GM18520 (cell line): ENCODE data around the gene PHACTR3.

Source experiments
- ATAC-seq: cut with Tn5 transposase; IDR thresholded peaks from one replicate; pipeline ENCODE4 v1.9.1; 2021; ENCODE audit not compliant: unreplicated experiment

The PHACTR3 gene

GRCh38 chr20:59725476-59726280 lies 121.3 kb downstream of the PHACTR3 start:
- no peak for ATAC-seq

GRCh38 chr20:59726281-59726595 lies 121.9 kb downstream of the PHACTR3 start:
- ATAC-seq = no peak

DNA sequence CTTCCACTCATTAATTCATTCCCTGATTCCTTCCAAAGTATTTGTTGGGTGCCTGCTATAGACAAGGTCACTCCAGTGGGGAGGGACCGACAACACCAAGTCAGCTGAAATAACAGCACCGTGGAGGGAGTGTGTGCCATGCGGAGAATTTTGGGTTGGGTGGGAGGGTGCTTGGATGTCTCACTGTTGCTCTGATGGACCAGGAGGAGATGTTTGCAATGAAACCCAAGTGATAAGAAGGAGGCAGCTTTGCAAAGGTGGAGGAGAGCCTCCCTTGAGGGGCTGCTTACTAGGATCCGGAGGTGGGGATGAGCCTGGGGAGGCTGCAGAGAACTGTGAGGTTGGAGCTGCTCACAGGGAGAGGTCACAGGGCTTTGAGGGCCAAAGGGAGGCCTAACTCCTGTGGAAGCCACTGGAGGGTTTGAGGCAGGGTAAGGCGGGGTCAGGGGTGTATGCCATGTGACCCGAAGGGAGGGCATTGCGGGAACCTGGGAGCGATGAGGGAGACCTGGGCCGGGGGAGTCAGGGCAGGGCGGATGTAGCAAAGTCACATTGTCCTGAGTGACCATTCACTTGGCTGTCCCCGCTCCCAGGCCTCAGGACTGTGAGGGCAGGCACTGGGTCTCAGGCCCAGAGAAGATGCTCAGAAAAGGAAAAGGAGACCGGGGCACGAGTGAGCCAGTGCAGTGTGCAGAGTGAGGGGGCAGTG lies 124.5 kb downstream of the PHACTR3 start:
- no peak for ATAC-seq

- ATAC-seq = no peak
These were observed 125.2 kb downstream of the PHACTR3 start for GRCh38 chr20:59729506-59729905.

GRCh38 chr20:59730722-59731121 lies 126.4 kb downstream of the PHACTR3 start:
- ATAC-seq = no peak

GRCh38 chr20:59731376-59731775 lies 127.0 kb downstream of the PHACTR3 start:
- ATAC-seq = no peak

DNA sequence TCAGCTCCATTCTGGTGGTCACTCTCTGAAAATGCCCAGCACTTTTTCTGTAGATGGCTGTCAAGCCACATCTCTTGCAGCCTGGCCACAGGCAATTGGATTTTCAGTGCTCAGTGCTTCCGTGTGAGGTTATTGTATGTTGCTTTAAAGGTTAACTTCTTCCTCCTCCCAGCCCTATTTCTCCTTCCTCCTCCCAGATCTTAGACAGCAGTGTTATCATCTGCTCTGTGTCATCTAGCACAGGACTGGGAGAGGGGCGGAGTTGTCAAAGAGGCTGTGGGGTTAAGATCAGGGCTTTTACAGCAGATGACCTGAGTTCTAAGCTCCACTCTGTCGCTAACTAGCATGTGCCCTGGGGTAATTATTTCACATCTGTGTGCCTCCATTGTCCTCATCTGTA lies 129.0 kb downstream of the PHACTR3 start:
- ATAC-seq = no peak

- no peak for ATAC-seq
These were observed 131.1 kb downstream of the PHACTR3 start for GRCh38 chr20:59735486-59735885.

DNA sequence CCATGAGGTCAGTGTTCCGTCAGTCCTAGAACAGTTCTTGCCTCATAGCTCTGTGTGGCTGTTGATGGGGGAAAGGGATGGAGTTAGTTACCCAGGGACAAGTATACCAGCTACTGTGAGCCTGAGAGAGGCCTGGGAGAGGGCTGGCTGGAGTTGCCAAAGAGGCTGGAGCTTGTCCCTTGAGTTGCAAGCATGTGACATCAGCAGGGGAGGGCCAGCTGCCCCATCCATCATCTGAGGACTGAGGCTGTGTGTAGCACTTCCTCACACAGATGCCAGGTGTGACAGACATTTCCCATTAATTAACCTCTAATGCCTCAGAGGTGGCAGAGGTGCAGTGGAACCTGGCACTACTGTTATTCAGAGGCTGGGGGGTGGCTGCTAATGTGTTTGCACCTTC lies 131.6 kb downstream of the PHACTR3 start:
- no peak for ATAC-seq

- ATAC-seq = no peak
These were observed 132.0 kb downstream of the PHACTR3 start for GRCh38 chr20:59736366-59736765.

GRCh38 chr20:59737073-59737666 lies 132.8 kb downstream of the PHACTR3 start:
- ATAC-seq = no peak

DNA sequence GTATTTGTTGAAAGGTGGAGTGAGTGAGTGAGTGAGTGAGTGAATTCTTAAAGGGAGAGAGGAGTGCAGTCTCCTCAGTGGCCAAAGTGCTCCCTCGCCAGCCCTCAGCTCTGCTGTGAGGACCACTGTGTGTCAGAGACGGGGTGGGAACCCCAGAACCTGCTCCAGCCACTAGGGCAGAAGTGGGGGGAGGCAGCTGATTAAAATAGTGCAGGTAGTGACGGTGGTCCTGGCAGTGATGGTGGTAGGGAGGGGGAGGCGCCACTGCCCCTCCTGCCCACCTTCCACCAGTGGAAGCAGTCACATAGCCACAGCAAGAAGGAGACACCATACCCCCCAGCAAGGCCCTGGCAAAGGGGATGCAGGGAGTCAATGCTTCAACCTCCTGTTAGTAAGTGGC lies 133.5 kb downstream of the PHACTR3 start:
- no peak for ATAC-seq

DNA sequence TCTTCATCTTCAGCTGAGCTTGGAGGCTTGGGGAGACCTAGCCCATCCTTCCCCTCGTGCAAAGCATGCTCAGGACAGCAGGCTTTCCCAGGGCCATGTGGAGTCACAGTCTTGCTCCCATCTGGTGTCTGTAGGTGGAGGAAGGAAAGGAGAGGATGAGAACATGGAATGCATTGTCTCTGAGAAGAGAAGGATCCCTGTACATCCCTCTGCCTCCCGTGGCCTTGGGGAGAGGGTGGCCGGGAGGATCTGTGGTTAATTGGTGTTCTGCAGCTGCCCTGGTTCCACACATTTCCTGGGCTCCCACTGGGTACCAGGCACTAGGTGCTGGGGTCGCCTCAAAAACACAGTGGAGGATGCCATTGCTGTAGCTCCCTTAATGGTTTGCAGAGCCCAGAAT lies 134.5 kb downstream of the PHACTR3 start:
- no peak for ATAC-seq

DNA sequence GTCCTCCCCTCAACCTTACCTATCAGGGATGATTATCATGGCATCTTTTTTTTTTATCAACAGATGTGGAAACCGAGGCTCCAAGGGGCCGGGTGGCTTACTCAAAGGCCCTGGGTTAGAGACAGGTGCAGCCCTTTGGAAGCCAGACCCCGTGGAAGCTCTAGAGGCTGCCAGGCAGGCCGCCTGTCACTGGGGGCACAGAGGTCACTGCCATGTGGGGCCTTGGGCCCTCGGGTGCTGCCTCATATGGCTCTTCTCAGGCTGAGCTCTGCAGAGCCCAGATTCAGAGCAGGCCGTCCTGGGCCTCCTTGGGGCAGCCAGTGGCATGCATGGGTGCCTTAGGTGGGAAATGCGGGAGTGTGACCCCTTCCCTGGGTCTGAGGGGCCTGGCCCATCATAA lies 136.3 kb downstream of the PHACTR3 start:
- no peak for ATAC-seq

GRCh38 chr20:59741073-59741472 lies 136.7 kb downstream of the PHACTR3 start:
- ATAC-seq = no peak

DNA sequence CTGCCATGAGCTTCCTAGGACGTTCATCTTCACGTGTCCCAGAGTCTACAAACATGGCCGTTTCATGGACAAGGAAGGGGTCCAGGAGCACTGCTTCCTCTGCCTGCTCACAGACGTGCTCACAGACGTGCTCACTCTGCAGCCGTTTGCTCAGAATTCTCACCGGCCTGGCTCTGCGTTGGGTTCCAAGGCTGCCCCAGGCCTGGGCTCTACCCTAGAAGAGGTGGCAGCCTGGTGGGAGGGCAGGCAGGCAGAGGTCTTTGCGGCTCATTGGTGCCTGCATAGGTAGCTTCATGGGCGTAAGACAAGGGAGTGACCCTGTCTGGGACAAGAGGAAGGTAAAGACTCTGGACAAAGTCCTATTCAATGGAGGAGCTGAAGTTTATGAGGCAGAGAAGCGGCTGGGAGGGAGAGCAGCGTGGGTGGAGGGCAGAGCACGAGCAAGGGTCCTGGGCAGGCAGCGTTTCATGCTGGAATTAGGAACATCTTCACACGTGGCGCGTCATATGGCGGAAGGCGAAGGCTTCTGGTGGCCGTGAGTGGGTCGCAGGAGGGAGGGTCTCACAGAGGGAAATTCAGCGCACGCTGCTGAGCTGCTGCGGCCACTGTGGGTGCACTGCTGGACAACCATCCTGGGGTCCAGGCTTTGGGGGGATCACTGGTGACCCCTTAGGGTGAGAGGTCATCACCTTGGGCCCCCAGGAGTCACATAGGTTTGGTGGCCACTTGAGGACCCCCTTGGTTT lies 138.2 kb downstream of the PHACTR3 start:
- ATAC-seq = no peak

DNA sequence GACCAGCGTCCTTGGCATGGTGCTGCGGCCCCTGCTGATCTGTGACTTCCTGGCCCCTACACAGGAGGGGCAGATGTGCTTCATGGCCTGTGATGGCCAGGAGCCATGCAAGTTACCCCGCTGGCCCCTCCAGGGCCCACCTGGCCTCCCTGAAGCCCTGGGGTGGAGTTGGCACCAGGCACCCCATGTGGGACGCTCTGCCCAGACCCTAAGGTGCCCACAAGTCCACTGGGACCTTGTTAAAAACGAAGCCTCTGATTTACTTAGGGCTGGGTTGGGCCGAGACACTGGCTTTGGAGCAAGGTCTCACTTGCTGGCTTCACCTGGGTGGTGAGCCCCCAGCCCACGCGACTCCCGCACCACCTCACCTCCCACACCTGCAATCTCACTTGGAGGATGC lies 139.0 kb downstream of the PHACTR3 start:
- ATAC-seq = no peak

- ATAC-seq = no peak
These were observed 139.6 kb downstream of the PHACTR3 start for GRCh38 chr20:59743767-59744485.

GRCh38 chr20:59744756-59745155 lies 140.4 kb downstream of the PHACTR3 start:
- no peak for ATAC-seq

DNA sequence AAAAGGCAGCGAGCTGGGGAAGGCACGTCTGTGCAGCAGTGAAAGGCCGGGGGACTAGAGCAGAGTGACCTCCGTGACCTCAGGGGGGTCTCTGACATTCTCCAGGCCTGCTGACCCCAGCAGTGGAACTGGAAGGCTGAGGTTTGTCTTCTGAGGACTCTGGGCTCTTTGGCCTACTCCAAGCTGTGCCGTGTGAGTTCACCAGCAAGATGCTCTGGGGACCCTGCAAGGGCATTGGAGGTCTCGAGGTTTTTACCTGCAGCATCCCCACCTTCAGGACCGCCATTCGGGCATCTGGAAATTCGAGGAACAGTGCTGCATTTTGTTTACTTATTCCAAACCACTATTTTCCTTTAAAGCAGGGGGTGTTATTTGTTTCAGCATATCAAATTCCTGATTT lies 140.9 kb downstream of the PHACTR3 start:
- ATAC-seq = no peak

GRCh38 chr20:59745716-59746115 lies 141.4 kb downstream of the PHACTR3 start:
- ATAC-seq = no peak
